Type B pancreatic cell (in vitro differentiated cells): Measurements from ENCODE around the gene ADGRF1. TPM values are rescaled to one million over a fixed set of nuclear protein-coding genes. Genes with fewer than 3 reads are reported as not detected.

Experiments
- DNase-seq: peaks from one replicate; pipeline ENCODE4 v3.0.0; 2021; ENCODE audit warnings: mixed read lengths; ENCODE audit not compliant: unreplicated experiment; ENCODE audit errors: extremely low spot score
- H3K27ac Mint-ChIP-seq: 2 replicates; pipeline ENCODE4 v1.8.0; 2021; ENCODE audit warnings: mild to moderate bottlenecking, mixed read lengths
- H3K27me3 Mint-ChIP-seq: 2 replicates; pipeline ENCODE4 v1.8.0; 2021; ENCODE audit warnings: mixed read lengths
- H3K36me3 Mint-ChIP-seq: 2 replicates; pipeline ENCODE4 v1.8.0; 2021; ENCODE audit warnings: mixed read lengths
- H3K4me1 Mint-ChIP-seq: one replicate; pipeline ENCODE4 v1.8.0; 2021; ENCODE audit warnings: mixed read lengths; ENCODE audit not compliant: unreplicated experiment
- H3K4me3 Mint-ChIP-seq: 2 replicates; pipeline ENCODE4 v1.8.0; 2021; ENCODE audit warnings: mild to moderate bottlenecking, mixed read lengths
- H3K9me3 Mint-ChIP-seq: 2 replicates; pipeline ENCODE4 v1.8.0; 2021; ENCODE audit warnings: mixed read lengths
- CTCF ChIP-seq: fragments of 200-600 bp; sonication (generic); conservative IDR thresholded peaks from 2 replicates; pipeline ENCODE4 v1.5.0; 2021; ENCODE audit warnings: antibody characterized with exemption, mild to moderate bottlenecking
- total RNA-seq: library from RNA; stranded (reverse); gene quantifications from 2 replicates; pipeline ENCODE4 v1.2.1, GENCODE V29; 2021; ENCODE audit warnings: low replicate concordance

Gene ADGRF1
- total RNA-seq, 1 donor from 2014 or later = 20.0 TPM

- no peak for TF ChIP-seq CTCF
- no peak for DNase-seq
These were observed 13.2 kb downstream of the ADGRF1 start for GRCh38 chr6:47028835-47029360.

GRCh38 chr6:47027315-47027714, 14.8 kb downstream of the ADGRF1 start:
- no peaks in the 10 kb centered on the region for H3K27me3 Mint-ChIP-seq
- no peak for DNase-seq
- H3K4me3 Mint-ChIP-seq = no peak overlapping the region
- no peaks in the 10 kb centered on the region for H3K9me3 Mint-ChIP-seq
- no peaks in the 10 kb centered on the region for H3K36me3 Mint-ChIP-seq
- H3K27ac Mint-ChIP-seq = no peak overlapping the region
- H3K4me1 Mint-ChIP-seq = no peaks in the 10 kb centered on the region
- no peak for TF ChIP-seq CTCF

More at GRCh38 chr6:47028835-47029360, 13.2 kb downstream of the ADGRF1 start:
- H3K4me3 Mint-ChIP-seq = no peak overlapping the region
- H3K27ac Mint-ChIP-seq = no peak overlapping the region
- H3K27me3 Mint-ChIP-seq = no peaks in the 10 kb centered on the region
- no peaks in the 10 kb centered on the region for H3K36me3 Mint-ChIP-seq
- H3K4me1 Mint-ChIP-seq = peaks cover 6% of the 10 kb centered on the region
- no peaks in the 10 kb centered on the region for H3K9me3 Mint-ChIP-seq

GRCh38 chr6:47026679-47027078, 15.5 kb downstream of the ADGRF1 start:
- H3K9me3 Mint-ChIP-seq = no peaks in the 10 kb centered on the region
- no peak overlapping the region for H3K27ac Mint-ChIP-seq
- no peaks in the 10 kb centered on the region for H3K36me3 Mint-ChIP-seq
- no peaks in the 10 kb centered on the region for H3K27me3 Mint-ChIP-seq
- TF ChIP-seq CTCF = no peak
- H3K4me1 Mint-ChIP-seq = no peaks in the 10 kb centered on the region
- H3K4me3 Mint-ChIP-seq = no peak overlapping the region
- no peak for DNase-seq

- Mint-ChIP-seq H3K4me3 (no peak overlapping the region), H3K27me3 (no peaks in the 10 kb centered on the region), H3K9me3 (no peaks in the 10 kb centered on the region), H3K27ac (no peak overlapping the region), H3K36me3 (no peaks in the 10 kb centered on the region), H3K4me1 (no peaks in the 10 kb centered on the region)
- TF ChIP-seq CTCF = no peak
- DNase-seq = no peak
These were observed 18.6 kb downstream of the ADGRF1 start for GRCh38 chr6:47023573-47023972.

GRCh38 chr6:47022191-47022590, 19.9 kb downstream of the ADGRF1 start:
- no peaks in the 10 kb centered on the region for H3K4me1 Mint-ChIP-seq
- no peaks in the 10 kb centered on the region for H3K27me3 Mint-ChIP-seq
- H3K36me3 Mint-ChIP-seq = no peaks in the 10 kb centered on the region
- DNase-seq = no peak
- H3K27ac Mint-ChIP-seq = no peak overlapping the region
- no peaks in the 10 kb centered on the region for H3K9me3 Mint-ChIP-seq
- H3K4me3 Mint-ChIP-seq = no peak overlapping the region
- TF ChIP-seq CTCF = no peak

- no peak overlapping the region for H3K27ac Mint-ChIP-seq
- H3K4me1 Mint-ChIP-seq = peaks cover 8% of the 10 kb centered on the region
- H3K4me3 Mint-ChIP-seq = no peak overlapping the region
- H3K9me3 Mint-ChIP-seq = no peaks in the 10 kb centered on the region
- no peak for TF ChIP-seq CTCF
- H3K36me3 Mint-ChIP-seq = no peaks in the 10 kb centered on the region
- no peak for DNase-seq
- peaks cover 2% of the 10 kb centered on the region for H3K27me3 Mint-ChIP-seq
These were observed 22.2 kb downstream of the ADGRF1 start for GRCh38 chr6:47019941-47020340.
